GM12801 (cell line): ENCODE data around the gene L3MBTL4.

Source experiments
- TF ChIP-seq, protein P1 (sequence below): IDR thresholded peaks from one replicate; pipeline ENCODE4 v1.5.1; 2011; ENCODE audit warnings: control low read depth; ENCODE audit not compliant: insufficient read length; ENCODE audit errors: extremely low read depth

Gene L3MBTL4

DNA sequence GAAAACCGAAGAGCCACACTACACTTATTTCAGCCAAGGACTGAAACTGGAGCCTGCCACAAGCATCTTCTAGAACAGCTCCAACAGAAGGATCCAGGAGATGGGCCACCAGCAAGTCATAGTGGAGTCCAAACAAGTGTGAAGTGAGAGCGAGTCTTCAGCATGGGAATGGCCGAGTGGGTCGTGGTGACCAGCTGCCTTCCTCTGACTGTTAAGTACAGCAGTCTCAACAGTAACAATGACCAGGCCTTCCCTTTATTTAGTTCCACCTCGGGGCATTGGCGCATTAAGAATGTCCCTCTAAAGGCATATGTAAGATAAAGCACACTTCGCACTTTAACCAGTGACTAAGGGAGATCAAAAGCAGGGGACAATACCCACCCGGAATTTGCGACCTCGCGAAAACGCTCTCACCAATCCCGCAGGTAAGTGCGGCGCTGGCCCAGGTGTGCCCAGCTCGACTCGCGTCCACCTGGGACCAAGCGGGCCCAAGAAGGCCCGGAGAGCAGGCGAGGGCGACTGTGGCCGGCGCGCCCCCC is 1.1 kb downstream of the L3MBTL4 start:
- TF ChIP-seq, protein P1, sequence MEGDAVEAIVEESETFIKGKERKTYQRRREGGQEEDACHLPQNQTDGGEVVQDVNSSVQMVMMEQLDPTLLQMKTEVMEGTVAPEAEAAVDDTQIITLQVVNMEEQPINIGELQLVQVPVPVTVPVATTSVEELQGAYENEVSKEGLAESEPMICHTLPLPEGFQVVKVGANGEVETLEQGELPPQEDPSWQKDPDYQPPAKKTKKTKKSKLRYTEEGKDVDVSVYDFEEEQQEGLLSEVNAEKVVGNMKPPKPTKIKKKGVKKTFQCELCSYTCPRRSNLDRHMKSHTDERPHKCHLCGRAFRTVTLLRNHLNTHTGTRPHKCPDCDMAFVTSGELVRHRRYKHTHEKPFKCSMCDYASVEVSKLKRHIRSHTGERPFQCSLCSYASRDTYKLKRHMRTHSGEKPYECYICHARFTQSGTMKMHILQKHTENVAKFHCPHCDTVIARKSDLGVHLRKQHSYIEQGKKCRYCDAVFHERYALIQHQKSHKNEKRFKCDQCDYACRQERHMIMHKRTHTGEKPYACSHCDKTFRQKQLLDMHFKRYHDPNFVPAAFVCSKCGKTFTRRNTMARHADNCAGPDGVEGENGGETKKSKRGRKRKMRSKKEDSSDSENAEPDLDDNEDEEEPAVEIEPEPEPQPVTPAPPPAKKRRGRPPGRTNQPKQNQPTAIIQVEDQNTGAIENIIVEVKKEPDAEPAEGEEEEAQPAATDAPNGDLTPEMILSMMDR: no peak

DNA sequence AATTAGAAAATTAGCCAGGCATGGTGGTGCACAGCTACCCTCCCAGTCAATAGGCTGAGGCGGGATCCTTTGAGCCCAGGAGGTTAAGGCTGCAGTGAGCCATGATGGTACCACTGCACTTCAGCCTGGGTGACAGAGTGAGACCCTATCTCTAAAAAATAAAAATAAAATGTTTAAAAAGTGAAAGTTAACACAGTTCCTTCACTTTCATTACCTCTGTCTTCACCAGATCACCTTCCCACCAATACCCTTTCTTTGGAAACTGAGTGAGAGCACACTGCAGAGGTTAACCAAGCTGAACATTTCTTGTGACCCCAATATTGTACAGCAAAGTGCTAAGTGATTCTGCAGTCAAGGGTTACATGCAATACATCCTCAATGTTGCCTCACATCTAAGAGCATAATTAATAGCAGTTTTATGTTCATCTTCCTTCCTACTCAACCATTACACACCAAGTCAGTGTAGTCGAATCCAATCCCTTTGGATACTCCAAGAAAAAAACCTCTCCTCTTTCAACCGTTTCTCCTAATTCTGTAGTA is 1.7 kb downstream of the L3MBTL4 start:
- TF ChIP-seq, protein P1: no peak

DNA sequence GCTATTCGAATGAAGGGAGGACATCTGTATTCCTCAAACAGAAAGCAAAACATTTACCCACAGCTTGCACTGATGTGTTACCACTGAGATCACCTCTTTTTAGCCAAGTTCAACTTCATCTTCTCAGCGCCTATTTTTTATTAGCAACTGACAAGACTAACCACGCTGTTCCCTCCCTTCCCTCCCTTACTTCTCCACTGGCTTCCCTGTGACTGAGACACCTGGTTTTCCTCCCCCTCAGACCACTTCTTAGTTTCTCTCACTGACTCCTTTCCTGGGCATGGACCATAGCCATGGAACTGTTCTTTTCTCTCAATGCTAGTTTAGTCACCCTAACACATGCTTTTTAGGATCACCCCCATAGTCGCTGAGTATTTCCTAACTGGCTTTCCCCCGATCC is 3.3 kb downstream of the L3MBTL4 start:
- TF ChIP-seq, protein P1: no peak

DNA sequence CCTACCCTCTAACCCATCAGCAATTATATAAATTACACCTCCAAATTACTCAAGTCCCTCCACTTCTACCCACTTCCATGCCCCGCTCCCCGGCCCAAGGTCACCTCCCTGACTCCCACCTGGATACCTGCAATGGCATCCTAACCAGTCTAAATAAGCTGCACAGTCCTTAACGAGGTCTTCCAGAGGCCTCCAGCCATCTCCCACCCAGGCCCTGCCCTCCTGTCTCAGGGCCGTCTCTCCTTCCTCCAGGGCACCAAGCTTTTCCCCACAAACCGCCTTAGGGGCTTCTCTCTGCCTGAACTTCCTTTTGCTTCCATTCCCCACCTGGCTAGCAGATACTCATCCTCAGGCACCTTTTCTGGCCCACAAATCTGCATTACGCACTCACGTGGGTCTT is 4.8 kb downstream of the L3MBTL4 start:
- TF ChIP-seq, protein P1: no peak

DNA sequence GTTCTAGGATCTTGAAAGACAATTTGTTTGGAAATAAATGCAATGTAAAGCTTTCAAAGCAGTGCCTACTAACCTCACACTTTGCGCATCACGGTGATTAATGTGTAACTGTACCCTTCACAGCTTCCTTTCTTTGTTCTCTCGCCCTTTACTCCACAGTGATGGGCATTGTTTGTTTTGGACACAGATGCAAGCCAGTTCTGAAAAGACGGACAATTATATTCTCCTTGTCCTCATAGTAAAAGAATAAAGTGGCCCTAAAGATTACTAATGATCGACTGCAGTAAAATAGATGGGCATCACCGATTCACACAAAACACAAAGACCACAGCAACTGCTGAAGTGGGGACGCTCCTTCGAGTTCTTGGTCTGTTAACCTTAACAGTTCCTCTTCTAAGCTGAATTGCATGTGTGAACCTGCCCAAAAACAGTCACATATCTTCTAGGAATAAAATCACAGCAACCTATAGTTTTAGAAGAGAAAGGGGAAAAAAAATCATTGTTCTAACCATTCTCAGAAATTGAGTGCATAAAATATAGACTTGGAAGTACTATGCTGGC is 7.7 kb downstream of the L3MBTL4 start:
- TF ChIP-seq, protein P1: no peak

DNA sequence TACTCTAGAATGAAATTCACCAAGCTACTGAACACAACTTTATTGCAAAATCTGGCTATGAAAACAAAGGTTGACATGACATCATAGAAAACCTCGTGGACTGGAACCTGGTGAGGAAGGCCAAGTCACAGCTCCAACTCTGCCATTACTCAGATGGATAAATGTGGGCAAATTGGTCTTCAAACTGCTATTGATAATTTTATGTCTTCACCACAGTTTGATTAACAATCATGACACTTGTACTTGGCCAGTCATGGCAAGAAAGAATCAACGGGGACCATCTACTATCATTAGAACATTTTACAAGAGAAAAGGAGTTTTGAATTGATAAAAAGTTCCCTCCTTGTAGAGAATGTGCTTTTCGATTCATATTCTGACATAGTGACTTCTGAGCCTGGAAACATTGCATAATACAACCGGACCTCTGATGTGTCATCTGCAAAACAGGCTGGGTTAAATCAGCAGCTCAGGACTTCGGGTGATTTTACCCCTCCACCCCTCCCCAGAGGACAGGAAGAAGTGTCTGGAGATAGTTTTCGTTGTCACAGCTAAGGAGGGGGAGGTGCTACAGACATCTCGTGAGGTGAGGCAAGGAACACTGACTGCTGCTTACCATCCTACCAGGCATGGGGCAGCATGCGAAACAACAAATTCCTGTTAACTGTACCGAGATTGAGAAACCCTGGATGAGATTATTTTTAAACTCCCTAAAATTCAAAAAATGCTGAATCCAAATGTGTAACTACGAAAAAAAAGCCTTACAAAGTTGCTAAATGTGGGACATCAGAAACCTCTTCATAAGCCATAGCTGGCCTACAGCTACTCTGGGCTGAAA is 8.4 kb downstream of the L3MBTL4 start:
- TF ChIP-seq, protein P1: no peak

DNA sequence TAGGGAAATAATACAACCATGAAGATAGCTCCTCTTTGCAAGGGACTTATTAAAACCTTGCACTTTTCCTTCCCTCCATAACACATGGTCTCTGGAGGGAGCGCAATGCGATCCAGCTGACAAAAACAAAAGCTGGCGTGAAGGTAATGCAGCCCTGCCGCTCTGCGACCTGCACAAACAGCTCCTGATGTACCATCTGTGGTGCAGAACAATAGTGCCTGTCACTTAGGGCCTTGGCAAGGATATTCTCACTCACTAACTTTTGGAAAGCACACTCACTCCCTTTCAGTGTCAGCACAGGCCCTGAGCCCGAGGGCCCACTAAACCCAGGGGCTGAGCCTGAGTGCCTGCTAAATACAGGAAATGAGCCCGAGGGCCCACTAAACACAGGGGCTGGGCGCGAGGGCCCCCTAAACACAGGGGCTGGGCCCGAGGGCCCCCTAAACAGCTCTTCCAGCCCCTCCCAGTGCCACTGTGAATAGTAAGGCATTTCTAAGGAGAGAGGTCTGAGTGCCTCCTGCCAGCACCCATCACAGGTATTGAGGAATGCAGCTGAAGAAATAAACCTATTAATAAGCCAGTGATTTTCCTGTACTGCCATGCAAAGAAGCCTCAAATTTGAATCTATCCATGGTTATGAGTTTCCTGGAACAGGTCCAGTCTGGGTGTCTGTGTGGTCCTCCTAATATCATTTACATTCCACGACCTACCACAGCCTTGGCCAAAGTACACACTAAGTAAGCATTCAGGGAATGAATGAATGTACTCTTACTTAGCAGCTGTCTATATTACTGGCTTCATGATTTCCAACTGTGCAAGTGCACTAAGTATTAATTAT is 9.3 kb downstream of the L3MBTL4 start:
- TF ChIP-seq, protein P1: no peak
